GM12864 (cell line): ENCODE data around the gene SDHAF4.

ENCODE experiments used
- DNase-seq: peaks from one replicate; pipeline ENCODE4 v3.0.0-alpha.2; 2011; ENCODE audit warnings: low read depth
- H3K4me3 ChIP-seq: 2 replicates; pipeline ENCODE4 v1.5.1; 2011; ENCODE audit warnings: mild to moderate bottlenecking, low read depth, low read length, control low read depth
- TF ChIP-seq, protein P1 (sequence below): IDR thresholded peaks from 2 replicates; pipeline ENCODE4 v1.5.1; 2011; ENCODE audit warnings: low read depth, mild to moderate bottlenecking, moderate library complexity, low read length, control low read depth, inconsistent platforms; ENCODE audit errors: missing control alignments

SDHAF4 gene

DNA sequence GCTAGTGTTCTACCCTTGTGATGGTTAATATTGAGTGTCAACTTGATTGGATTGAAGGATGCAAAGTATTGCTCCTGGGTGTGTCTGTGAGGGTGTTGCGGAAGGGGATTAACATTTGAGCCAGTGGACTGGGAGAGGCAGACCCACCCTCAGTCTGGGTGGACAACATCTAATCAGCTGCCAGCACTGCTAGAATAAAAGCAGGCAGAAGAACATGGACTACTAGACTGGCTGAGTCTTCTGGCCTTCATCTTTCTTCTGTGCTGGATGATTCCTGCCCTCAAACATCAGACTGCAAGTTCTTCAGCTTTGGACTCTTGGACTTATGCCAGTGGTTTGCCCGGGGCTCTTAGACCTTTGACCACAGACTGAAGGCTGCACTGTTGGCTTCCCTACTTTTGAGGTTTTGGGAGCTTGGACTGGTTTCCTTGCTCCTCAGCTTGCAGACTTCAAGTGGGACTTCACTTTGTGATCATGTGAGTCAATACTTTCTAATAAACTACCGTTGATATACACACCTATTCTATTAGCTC, 50.1 kb downstream of the SDHAF4 start:
- no peak overlapping the region for H3K4me3 ChIP-seq
- TF ChIP-seq, protein P1, sequence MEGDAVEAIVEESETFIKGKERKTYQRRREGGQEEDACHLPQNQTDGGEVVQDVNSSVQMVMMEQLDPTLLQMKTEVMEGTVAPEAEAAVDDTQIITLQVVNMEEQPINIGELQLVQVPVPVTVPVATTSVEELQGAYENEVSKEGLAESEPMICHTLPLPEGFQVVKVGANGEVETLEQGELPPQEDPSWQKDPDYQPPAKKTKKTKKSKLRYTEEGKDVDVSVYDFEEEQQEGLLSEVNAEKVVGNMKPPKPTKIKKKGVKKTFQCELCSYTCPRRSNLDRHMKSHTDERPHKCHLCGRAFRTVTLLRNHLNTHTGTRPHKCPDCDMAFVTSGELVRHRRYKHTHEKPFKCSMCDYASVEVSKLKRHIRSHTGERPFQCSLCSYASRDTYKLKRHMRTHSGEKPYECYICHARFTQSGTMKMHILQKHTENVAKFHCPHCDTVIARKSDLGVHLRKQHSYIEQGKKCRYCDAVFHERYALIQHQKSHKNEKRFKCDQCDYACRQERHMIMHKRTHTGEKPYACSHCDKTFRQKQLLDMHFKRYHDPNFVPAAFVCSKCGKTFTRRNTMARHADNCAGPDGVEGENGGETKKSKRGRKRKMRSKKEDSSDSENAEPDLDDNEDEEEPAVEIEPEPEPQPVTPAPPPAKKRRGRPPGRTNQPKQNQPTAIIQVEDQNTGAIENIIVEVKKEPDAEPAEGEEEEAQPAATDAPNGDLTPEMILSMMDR: no peak
- DNase-seq: no peak

DNA sequence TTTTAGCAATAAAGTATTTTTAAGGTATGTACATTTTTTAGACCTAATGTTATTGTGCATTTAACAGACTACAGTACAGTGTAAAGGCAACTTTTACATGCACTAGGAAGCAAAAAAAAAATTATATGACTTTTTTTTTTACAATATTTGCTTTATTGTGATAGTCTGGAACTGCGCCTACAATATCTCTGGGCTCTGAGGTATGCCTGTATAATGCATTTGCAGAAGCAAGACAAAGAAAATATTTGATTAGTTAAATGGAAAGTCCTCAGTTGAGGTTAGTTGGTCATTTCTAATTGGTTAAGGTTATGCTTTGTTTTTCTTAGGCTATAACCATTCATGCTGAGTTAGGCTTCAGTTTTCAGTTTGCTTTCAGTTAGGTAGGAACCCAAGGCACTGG, 54.0 kb downstream of the SDHAF4 start:
- no peak overlapping the region for H3K4me3 ChIP-seq
- TF ChIP-seq, protein P1: no peak
- no peak for DNase-seq

DNA sequence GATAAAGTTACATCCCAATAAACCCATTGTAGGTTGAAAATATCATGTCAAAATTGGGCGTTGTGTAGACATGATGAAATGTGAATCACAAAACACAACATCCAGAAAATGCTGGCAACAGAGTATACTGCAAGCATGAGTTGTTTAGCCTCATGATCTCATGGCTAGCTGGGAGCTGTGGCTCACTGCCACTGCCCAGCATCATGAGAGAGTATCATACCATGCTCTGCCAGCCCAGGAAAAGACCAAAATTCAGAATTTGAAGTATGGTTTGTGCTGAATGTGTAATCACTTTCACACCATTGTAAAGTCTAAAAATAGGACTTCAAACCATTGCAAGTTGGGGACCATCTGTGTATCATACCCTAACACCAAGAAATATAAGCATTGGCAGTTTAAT, 55.7 kb downstream of the SDHAF4 start:
- no peak for DNase-seq
- H3K4me3 ChIP-seq: no peak overlapping the region
- TF ChIP-seq, protein P1: no peak

DNA sequence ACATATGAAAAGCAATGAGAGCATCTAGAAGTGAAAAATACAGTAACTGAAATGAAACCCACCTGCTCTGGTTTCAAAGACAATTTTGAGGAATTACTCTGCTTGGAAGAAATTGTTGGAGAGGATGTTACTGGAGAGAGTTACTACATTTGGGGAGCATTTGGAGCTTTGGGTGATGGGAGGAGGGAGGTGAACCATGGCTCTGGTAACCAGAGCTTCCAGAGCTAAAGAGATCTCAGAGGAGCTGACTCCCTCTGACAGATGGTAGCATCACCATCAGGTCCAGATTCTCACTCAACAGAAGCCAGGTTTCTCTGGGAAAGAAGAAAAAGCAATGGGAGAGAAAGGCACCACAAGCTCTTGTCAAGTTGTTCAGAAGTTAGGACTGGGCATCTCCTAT, 58.7 kb downstream of the SDHAF4 start:
- no peak for DNase-seq
- no peak overlapping the region for H3K4me3 ChIP-seq
- TF ChIP-seq, protein P1: no peak

DNA sequence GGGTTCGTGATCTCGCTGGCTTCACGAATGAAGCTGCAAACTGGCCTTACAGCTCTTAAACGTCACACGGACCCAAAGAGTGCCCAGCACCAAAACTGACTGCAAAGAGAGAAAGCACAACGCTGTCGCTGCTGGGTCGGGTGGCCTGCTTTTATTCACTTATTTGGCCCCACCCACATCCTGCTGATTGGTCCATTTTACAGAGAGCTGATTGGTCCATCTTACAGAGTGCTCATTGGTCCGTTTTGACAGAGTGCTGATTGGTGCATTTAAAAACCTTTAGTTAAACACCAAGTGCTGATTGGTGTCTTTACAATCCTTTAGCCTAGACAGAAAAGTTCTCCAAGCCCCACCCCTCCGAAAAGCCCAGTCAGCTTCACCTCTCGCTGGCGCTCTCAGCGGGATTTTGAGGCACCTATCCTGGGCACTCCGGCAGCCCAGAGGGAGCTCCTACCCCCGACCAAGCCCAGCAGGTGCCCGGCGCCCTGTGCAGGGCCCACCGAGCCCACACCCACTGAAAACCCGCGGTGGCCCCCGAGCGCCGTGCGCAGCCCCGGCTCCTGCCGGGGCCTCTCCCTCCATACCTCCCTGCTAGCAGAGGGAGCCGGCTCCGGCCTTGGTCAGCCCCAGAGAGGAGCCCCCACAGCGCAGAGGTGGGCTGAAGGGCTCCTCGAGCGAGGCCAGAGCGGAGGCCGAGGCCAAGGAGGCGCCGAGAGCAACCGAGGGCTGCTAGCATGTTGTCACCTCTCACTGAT, 60.9 kb downstream of the SDHAF4 start:
- H3K4me3 ChIP-seq: no peak overlapping the region
- TF ChIP-seq, protein P1: no peak
- DNase-seq: no peak

DNA sequence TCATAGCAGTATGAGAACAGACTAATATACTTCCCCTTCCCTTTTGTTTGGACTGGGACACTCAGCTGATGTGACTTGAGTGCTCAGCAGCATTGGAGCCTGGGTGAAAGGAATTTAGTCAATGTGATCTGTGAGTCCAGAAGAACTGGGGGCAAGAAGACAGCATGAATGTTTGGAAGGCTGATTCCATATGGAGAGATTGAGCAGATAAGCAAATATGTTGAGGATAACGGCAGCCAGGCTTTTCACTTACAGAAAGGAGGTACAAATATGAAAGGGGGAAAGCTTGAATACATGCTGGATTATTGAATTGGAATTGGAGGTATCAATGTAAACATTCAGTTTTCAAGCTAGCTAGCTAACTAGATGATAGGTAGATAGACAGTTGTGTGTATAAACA, 63.2 kb downstream of the SDHAF4 start:
- no peak for DNase-seq
- H3K4me3 ChIP-seq: no peak overlapping the region
- TF ChIP-seq, protein P1: no peak

DNA sequence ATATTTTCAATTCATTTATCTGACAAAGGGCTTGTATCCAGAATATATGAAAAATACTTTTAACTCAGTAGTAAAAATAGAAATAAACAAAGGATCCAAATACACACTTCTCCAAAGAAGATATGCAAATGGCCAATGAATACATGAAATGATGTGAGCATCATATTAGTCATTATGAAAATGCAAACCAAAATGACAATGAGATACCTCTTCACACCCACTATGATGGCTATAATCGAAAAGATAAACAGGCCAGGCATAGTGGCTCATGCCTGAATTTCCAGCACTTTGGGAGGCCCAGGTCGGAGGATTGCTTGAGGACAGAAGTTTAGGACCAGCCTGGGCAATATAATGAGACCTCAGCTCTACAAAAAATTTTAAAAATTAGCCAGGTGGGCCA, 67.1 kb downstream of the SDHAF4 start:
- no peak overlapping the region for H3K4me3 ChIP-seq
- DNase-seq: no peak
- TF ChIP-seq, protein P1: no peak
